HEK293 (cell line): ENCODE results near the gene PAF1.

Source experiments
- CTCF ChIA-PET: fragments of 350-600 bp; formaldehyde crosslinking; extraction: SDS; loops from one replicate; lab custom pipeline; 2021; ENCODE audit warnings: antibody characterized with exemption; lab: Yijun Ruan, JAX
- POLR2A ChIA-PET: fragments of 300-600 bp; formaldehyde crosslinking; extraction: SDS; loops from one replicate; lab custom pipeline; 2020; ENCODE audit warnings: antibody characterized with exemption, inconsistent platforms; lab: Yijun Ruan, JAX
- H3K27ac ChIP-seq: fragments of 200-500 bp; sonication (Bioruptor generic); 2 replicates; pipeline ENCODE4 v1.5.1; 2014; ENCODE audit warnings: low read depth, low read length, control low read depth, inconsistent platforms; ENCODE audit errors: extremely low read depth
- H3K36me3 ChIP-seq, 2 experiments: fragments of 200-500 bp in 1 of 2; sonication (Bioruptor generic) in 1 of 2; 1 replicate in 1 of 2; 2 replicates in 1 of 2; pipeline ENCODE4 v1.5.1; 2014 to 2017; ENCODE audit warnings: inconsistent platforms in 2 of 2, low read length in 2 of 2; ENCODE audit not compliant: control insufficient read depth in 2 of 2, insufficient read depth in 1 of 2
- H3K4me1 ChIP-seq: fragments of 200-500 bp; sonication (Bioruptor generic); 2 replicates; pipeline ENCODE4 v1.5.1; 2014; ENCODE audit warnings: mild to moderate bottlenecking, low read length, inconsistent platforms; ENCODE audit not compliant: control insufficient read depth, insufficient read depth
- H3K4me3 ChIP-seq: 2 replicates; pipeline ENCODE4 v1.5.1; 2011; ENCODE audit warnings: low read depth, mild to moderate bottlenecking, control low read depth, low read length, moderate library complexity
- H3K9me3 ChIP-seq: fragments of 200-500 bp; sonication (Bioruptor generic); 2 replicates; pipeline ENCODE4 v1.5.1; 2014; ENCODE audit warnings: low read depth, low read length, inconsistent platforms; ENCODE audit not compliant: control insufficient read depth, insufficient read depth
- GLI2 ChIP-seq: fragments of 450-650 bp; formaldehyde crosslinking; IDR thresholded peaks from 2 replicates; pipeline ENCODE4; 2017; ENCODE audit warnings: missing biosample characterization, missing genetic modification characterization, low read depth, borderline replicate concordance
- GLI4 ChIP-seq: fragments of 450-650 bp; formaldehyde crosslinking; IDR thresholded peaks from 2 replicates; pipeline ENCODE4 v1.5.1; 2016; ENCODE audit warnings: missing biosample characterization, missing genetic modification characterization
- GLIS1 ChIP-seq: fragments of 450-650 bp; formaldehyde crosslinking; IDR thresholded peaks from 2 replicates; pipeline ENCODE4 v1.5.1; 2016; ENCODE audit warnings: missing biosample characterization, missing genetic modification characterization
- GLIS2 ChIP-seq: fragments of 450-650 bp; formaldehyde crosslinking; IDR thresholded peaks from 2 replicates; pipeline ENCODE4 v1.5.1; 2016; ENCODE audit warnings: missing biosample characterization, missing genetic modification characterization
- ZBTB17 ChIP-seq: fragments of 450-650 bp; formaldehyde crosslinking; IDR thresholded peaks from 2 replicates; pipeline ENCODE4 v1.5.1; 2016; ENCODE audit warnings: missing biosample characterization, missing genetic modification characterization
- ZBTB7A ChIP-seq: fragments of 450-650 bp; formaldehyde crosslinking; IDR thresholded peaks from 2 replicates; pipeline ENCODE4 v1.5.1; 2016; ENCODE audit warnings: low read depth, missing biosample characterization, missing genetic modification characterization
- ZNF184 ChIP-seq: fragments of 450-650 bp; IDR thresholded peaks from 2 replicates; pipeline ENCODE4 v1.5.1; 2018; ENCODE audit warnings: missing biosample characterization, mild to moderate bottlenecking, missing genetic modification characterization
- ZNF350 ChIP-seq: fragments of 450-650 bp; formaldehyde crosslinking; IDR thresholded peaks from 2 replicates; pipeline ENCODE4 v1.5.0; 2017; ENCODE audit warnings: missing biosample characterization, mild to moderate bottlenecking, missing genetic modification characterization
- ZNF510 ChIP-seq: fragments of 450-650 bp; formaldehyde crosslinking; IDR thresholded peaks from 2 replicates; pipeline ENCODE4 v1.5.1; 2018; ENCODE audit warnings: mild to moderate bottlenecking, missing genetic modification characterization, missing biosample characterization; ENCODE audit not compliant: insufficient replicate concordance
- ZNF596 ChIP-seq: fragments of 450-650 bp; IDR thresholded peaks from 2 replicates; pipeline ENCODE4 v1.5.0; 2018; ENCODE audit warnings: missing biosample characterization, mild to moderate bottlenecking, missing genetic modification characterization, moderate library complexity
- ZNF600 ChIP-seq: fragments of 450-650 bp; formaldehyde crosslinking; IDR thresholded peaks from 2 replicates; pipeline ENCODE4 v1.5.1; 2016; ENCODE audit warnings: missing biosample characterization, missing genetic modification characterization
- ZNF692 ChIP-seq: fragments of 450-650 bp; formaldehyde crosslinking; IDR thresholded peaks from 2 replicates; pipeline ENCODE4 v1.5.1; 2016; ENCODE audit warnings: missing biosample characterization, missing genetic modification characterization
- ZNF830 ChIP-seq: fragments of 450-650 bp; IDR thresholded peaks from 2 replicates; pipeline ENCODE4 v1.5.0; 2018; ENCODE audit warnings: missing biosample characterization, missing genetic modification characterization, low read depth, mild to moderate bottlenecking, moderate library complexity
- ZSCAN18 ChIP-seq: fragments of 450-650 bp; formaldehyde crosslinking; IDR thresholded peaks from 2 replicates; pipeline ENCODE4 v1.5.1; 2016; ENCODE audit warnings: missing biosample characterization, missing genetic modification characterization
- TF ChIP-seq, protein P1 (sequence below): fragments of 450-650 bp; formaldehyde crosslinking; IDR thresholded peaks from 2 replicates; pipeline ENCODE4 v1.5.1; 2017; ENCODE audit warnings: missing biosample characterization, missing genetic modification characterization
- TF ChIP-seq, protein P2 (sequence below): fragments of 450-650 bp; formaldehyde crosslinking; IDR thresholded peaks from 2 replicates; pipeline ENCODE4 v1.5.1; 2016; ENCODE audit warnings: missing biosample characterization, missing genetic modification characterization
- TF ChIP-seq, protein P3 (sequence below): fragments of 450-650 bp; formaldehyde crosslinking; IDR thresholded peaks from 2 replicates; pipeline ENCODE4 v1.5.1; 2016; ENCODE audit warnings: missing biosample characterization, missing genetic modification characterization

PAF1 gene

GRCh38 chr19:39384839-39385568, 5.9 kb downstream of the PAF1 start (continued):
- TF ChIP-seq ZBTB7A (tag by site-specific recombination) (no peak), ZNF830 (tag by site-specific recombination) (no peak), ZNF184 (tag by site-specific recombination) (no peak), ZNF510 (tag by site-specific recombination) (no peak), ZSCAN18 (tag by site-specific recombination) (no peak)
- TF ChIP-seq, protein P1, sequence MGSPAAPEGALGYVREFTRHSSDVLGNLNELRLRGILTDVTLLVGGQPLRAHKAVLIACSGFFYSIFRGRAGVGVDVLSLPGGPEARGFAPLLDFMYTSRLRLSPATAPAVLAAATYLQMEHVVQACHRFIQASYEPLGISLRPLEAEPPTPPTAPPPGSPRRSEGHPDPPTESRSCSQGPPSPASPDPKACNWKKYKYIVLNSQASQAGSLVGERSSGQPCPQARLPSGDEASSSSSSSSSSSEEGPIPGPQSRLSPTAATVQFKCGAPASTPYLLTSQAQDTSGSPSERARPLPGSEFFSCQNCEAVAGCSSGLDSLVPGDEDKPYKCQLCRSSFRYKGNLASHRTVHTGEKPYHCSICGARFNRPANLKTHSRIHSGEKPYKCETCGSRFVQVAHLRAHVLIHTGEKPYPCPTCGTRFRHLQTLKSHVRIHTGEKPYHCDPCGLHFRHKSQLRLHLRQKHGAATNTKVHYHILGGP: no peak
- TF ChIP-seq, protein P2, sequence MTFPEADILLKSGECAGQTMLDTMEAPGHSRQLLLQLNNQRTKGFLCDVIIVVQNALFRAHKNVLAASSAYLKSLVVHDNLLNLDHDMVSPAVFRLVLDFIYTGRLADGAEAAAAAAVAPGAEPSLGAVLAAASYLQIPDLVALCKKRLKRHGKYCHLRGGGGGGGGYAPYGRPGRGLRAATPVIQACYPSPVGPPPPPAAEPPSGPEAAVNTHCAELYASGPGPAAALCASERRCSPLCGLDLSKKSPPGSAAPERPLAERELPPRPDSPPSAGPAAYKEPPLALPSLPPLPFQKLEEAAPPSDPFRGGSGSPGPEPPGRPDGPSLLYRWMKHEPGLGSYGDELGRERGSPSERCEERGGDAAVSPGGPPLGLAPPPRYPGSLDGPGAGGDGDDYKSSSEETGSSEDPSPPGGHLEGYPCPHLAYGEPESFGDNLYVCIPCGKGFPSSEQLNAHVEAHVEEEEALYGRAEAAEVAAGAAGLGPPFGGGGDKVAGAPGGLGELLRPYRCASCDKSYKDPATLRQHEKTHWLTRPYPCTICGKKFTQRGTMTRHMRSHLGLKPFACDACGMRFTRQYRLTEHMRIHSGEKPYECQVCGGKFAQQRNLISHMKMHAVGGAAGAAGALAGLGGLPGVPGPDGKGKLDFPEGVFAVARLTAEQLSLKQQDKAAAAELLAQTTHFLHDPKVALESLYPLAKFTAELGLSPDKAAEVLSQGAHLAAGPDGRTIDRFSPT (tag by site-specific recombination): peak; percentile 16; the same call in 1 of the 2 replicates
- TF ChIP-seq, all 188 proteins: peak for 14

- no peaks in the 10 kb centered on the region for H3K9me3 ChIP-seq
- H3K27ac ChIP-seq: peak overlapping the region; percentile 52; the same call in 1 of the 2 replicates
- H3K4me3 ChIP-seq: no peak overlapping the region
- ChIA-PET POLR2A (interaction anchor here (1.5 to 1.9 kb wide), 4 partner anchors 8 to 52 kb away, joined by 3 to 10 read pairs (median 5); partner anchors contain the start of genes MED29, PAF1 and RPS16), CTCF (interaction anchor here (0.7 to 2.6 kb wide), 3 partner anchors 15 to 115 kb away, joined by 3 to 22 read pairs (median 3); no protein-coding TSS in a partner anchor)
- peaks cover 6% of the 10 kb centered on the region for H3K4me1 ChIP-seq
- H3K36me3 ChIP-seq: peaks cover 98 to 100% of the 10 kb centered on the region in 2 experiments
- TF ChIP-seq ZNF350 (tag by site-specific recombination) (no peak), ZNF596 (tag by site-specific recombination) (no peak), GLI2 (tag by site-specific recombination) (no peak), GLI4 (tag by site-specific recombination) (no peak), GLIS1 (tag by site-specific recombination) (peak; percentile 88), ZNF692 (tag by site-specific recombination) (0 out of 2 replicates have a peak, but pooled peaks have one; percentile 28), ZBTB17 (tag by site-specific recombination) (peak; percentile 48), ZNF600 (tag by site-specific recombination) (peak; percentile 95), GLIS2 (tag by site-specific recombination) (peak; percentile 82)
- TF ChIP-seq, protein P3, sequence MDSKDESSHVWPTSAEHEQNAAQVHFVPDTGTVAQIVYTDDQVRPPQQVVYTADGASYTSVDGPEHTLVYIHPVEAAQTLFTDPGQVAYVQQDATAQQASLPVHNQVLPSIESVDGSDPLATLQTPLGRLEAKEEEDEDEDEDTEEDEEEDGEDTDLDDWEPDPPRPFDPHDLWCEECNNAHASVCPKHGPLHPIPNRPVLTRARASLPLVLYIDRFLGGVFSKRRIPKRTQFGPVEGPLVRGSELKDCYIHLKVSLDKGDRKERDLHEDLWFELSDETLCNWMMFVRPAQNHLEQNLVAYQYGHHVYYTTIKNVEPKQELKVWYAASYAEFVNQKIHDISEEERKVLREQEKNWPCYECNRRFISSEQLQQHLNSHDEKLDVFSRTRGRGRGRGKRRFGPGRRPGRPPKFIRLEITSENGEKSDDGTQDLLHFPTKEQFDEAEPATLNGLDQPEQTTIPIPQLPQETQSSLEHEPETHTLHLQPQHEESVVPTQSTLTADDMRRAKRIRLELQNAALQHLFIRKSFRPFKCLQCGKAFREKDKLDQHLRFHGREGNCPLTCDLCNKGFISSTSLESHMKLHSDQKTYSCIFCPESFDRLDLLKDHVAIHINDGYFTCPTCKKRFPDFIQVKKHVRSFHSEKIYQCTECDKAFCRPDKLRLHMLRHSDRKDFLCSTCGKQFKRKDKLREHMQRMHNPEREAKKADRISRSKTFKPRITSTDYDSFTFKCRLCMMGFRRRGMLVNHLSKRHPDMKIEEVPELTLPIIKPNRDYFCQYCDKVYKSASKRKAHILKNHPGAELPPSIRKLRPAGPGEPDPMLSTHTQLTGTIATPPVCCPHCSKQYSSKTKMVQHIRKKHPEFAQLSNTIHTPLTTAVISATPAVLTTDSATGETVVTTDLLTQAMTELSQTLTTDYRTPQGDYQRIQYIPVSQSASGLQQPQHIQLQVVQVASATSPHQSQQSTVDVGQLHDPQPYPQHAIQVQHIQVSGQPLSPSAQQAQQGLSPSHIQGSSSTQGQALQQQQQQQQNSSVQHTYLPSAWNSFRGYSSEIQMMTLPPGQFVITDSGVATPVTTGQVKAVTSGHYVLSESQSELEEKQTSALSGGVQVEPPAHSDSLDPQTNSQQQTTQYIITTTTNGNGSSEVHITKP (tag by site-specific recombination): 0 out of 2 replicates have a peak, but pooled peaks have one; percentile 9
Observed at GRCh38 chr19:39382991-39383828, 7.7 kb downstream of the PAF1 start.
